ENCODE measurements around the gene RIMOC1. TPM values are rescaled to one million over a fixed set of nuclear protein-coding genes. Genes with fewer than 3 reads are reported as not detected.

RIMOC1 gene
- total and polyA plus RNA-seq, 2 experiments from 2014 or later = 14.2 to 29.3 TPM

DNA sequence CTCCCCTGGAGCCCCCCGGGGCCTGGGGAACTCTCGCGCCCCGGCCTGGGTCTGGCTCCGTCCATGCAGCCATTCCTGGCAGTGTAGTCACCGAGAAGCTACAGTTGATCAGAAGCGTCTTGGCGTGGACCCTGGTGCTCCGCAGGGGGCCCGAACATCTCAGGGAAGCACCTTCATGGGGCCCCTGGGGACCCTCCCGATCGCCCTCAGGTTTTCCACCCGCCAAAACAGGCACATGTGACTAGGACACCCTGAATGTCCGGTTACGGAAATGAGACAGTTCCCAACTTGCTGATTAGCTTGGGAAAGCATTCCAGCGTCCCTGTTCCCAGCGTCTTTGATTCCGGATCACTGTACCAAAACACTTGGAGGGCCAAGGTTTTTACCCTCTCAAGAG, 21.4 kb downstream of the RIMOC1 start:
- no peak for DNase-seq (ENCODE audit: low spot score)
- Histone ChIP-seq H3K9me3 (ENCODE audit: low read depth) (no peaks in the 10 kb centered on the region), H3K4me3 (peak overlapping the region; percentile 73), H3K27ac (peak overlapping the region; percentile 89), H3K4me1 (ENCODE audit: insufficient read depth) (peaks cover 6% of the 10 kb centered on the region), H3K4me2 (peak overlapping the region; percentile 95), H3K79me2 (no peaks in the 10 kb centered on the region), H2AFZ (peak overlapping the region; percentile 92), H3K9me2 (replicated peaks; ENCODE audit: insufficient read depth) (no peaks in the 10 kb centered on the region), H3K27me3 (no peaks in the 10 kb centered on the region), H3K36me3 (replicated peaks; ENCODE audit: insufficient read depth, low read depth) (no peaks in the 10 kb centered on the region), H4K20me1 (ENCODE audit: insufficient read depth, poor library complexity, severe bottlenecking) (no peaks in the 10 kb centered on the region)
- no peak for TF ChIP-seq EZH2phosphoT487 (IDR thresholded peaks at IDR 0.05; ENCODE audit: low read depth, severe bottlenecking, unreplicated experiment)
- no peak for TF ChIP-seq EZH2 (IDR thresholded peaks at IDR 0.05; ENCODE audit: borderline replicate concordance)
- TF ChIP-seq, protein P1, sequence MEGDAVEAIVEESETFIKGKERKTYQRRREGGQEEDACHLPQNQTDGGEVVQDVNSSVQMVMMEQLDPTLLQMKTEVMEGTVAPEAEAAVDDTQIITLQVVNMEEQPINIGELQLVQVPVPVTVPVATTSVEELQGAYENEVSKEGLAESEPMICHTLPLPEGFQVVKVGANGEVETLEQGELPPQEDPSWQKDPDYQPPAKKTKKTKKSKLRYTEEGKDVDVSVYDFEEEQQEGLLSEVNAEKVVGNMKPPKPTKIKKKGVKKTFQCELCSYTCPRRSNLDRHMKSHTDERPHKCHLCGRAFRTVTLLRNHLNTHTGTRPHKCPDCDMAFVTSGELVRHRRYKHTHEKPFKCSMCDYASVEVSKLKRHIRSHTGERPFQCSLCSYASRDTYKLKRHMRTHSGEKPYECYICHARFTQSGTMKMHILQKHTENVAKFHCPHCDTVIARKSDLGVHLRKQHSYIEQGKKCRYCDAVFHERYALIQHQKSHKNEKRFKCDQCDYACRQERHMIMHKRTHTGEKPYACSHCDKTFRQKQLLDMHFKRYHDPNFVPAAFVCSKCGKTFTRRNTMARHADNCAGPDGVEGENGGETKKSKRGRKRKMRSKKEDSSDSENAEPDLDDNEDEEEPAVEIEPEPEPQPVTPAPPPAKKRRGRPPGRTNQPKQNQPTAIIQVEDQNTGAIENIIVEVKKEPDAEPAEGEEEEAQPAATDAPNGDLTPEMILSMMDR (IDR thresholded peaks at IDR 0.05; ENCODE audit: poor library complexity) = no peak
- 20% methylated on average over 18 of the region's 18 CpGs for WGBS (ENCODE audit: low lambda C conversion rate, missing lambda C conversion rate)

DNA sequence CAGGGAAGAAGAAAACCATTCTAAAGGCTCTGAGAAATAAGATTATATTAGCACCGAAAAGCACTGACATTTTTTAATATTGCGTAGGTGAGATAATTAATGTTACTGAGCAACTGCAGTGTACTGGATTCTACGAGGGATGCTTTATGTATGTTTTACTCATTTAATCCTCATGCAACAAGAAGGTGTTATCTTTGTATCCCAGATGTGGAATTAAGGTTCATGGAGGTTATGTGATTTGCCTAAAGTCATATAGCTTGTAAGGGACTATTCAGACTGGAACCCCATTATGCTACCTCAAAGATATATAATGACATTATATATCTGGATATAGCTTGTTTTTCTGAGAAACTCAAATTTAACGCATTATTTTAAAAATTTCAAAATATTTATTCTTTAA, 23.5 kb downstream of the RIMOC1 start:
- no peak for DNase-seq (ENCODE audit: low spot score)
- H3K36me3 ChIP-seq (replicated peaks; ENCODE audit: insufficient read depth, low read depth) = no peaks in the 10 kb centered on the region
- no peaks in the 10 kb centered on the region for H4K20me1 ChIP-seq (ENCODE audit: insufficient read depth, poor library complexity, severe bottlenecking)
- no peaks in the 10 kb centered on the region for H3K9me3 ChIP-seq (ENCODE audit: low read depth)
- no peak overlapping the region for H2AFZ ChIP-seq
- no peaks in the 10 kb centered on the region for H3K79me2 ChIP-seq
- H3K4me2 ChIP-seq = no peak overlapping the region
- no peaks in the 10 kb centered on the region for H3K9me2 ChIP-seq (replicated peaks; ENCODE audit: insufficient read depth)
- H3K27me3 ChIP-seq = no peaks in the 10 kb centered on the region
- H3K27ac ChIP-seq = no peak overlapping the region
- H3K4me1 ChIP-seq (ENCODE audit: insufficient read depth) = peaks cover 6% of the 10 kb centered on the region
- TF ChIP-seq EZH2 (IDR thresholded peaks at IDR 0.05; ENCODE audit: borderline replicate concordance) (no peak), EZH2phosphoT487 (IDR thresholded peaks at IDR 0.05; ENCODE audit: low read depth, severe bottlenecking, unreplicated experiment) (no peak)
- TF ChIP-seq, protein P1 (IDR thresholded peaks at IDR 0.05; ENCODE audit: poor library complexity) = no peak
- 93% methylated on average over 4 of the region's 4 CpGs for WGBS (ENCODE audit: low lambda C conversion rate, missing lambda C conversion rate)
- H3K4me3 ChIP-seq = no peak overlapping the region

DNA sequence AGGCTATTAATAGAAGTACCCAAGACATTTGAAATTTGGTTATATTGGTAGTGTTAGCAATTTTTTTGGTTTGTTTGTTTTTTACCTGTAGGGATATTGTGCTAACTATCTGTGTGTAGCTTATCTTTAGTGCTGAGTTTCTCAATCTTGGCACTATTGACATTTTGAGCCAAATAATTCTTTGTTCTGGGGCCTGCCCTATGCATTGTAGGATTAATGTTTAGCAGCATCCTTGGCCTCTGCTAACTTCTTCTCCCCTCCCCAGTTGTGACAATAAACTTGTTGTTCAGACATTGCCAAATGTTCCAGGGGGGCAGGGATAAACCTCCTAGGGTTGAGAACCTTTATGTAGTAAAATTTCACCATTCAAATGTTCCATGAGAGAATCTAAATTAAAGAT, 24.9 kb downstream of the RIMOC1 start:
- H3K9me2 ChIP-seq (replicated peaks; ENCODE audit: insufficient read depth) = no peaks in the 10 kb centered on the region
- no peaks in the 10 kb centered on the region for H3K79me2 ChIP-seq
- H3K4me1 ChIP-seq (ENCODE audit: insufficient read depth) = peaks cover 6% of the 10 kb centered on the region
- no peaks in the 10 kb centered on the region for H3K27me3 ChIP-seq
- no peaks in the 10 kb centered on the region for H3K36me3 ChIP-seq (replicated peaks; ENCODE audit: insufficient read depth, low read depth)
- H3K4me2 ChIP-seq = no peak overlapping the region
- no peak overlapping the region for H3K27ac ChIP-seq
- TF ChIP-seq EZH2 (IDR thresholded peaks at IDR 0.05; ENCODE audit: borderline replicate concordance) = no peak
- TF ChIP-seq, protein P1 (IDR thresholded peaks at IDR 0.05; ENCODE audit: poor library complexity) = no peak
- H3K4me3 ChIP-seq = no peak overlapping the region
- no peaks in the 10 kb centered on the region for H4K20me1 ChIP-seq (ENCODE audit: insufficient read depth, poor library complexity, severe bottlenecking)
- DNase-seq (ENCODE audit: low spot score) = no peak
- H3K9me3 ChIP-seq (ENCODE audit: low read depth) = no peaks in the 10 kb centered on the region
- H2AFZ ChIP-seq = no peak overlapping the region

DNA sequence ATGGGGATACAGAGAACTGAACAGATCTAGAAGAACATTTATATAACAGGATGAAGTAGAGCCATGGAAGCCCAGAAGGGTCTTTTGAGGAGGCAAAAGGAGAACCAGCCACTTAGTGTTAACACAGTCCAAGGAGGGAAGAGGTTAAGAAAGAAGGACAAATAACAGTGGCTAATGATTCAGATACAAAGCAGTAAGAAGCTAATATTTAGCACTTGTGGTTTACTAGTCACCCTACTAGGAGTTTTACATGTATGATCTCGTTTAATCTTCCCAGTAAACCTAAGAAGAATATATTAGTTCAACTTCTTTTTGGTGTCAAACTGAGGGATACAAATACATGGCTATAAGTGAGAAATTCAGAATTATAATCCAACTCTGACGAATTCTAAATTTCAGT, 28.6 kb downstream of the RIMOC1 start:
- Histone ChIP-seq H3K4me1 (ENCODE audit: insufficient read depth) (no peaks in the 10 kb centered on the region), H2AFZ (no peak overlapping the region), H3K4me2 (no peak overlapping the region), H3K4me3 (no peak overlapping the region), H3K9me2 (replicated peaks; ENCODE audit: insufficient read depth) (no peaks in the 10 kb centered on the region), H3K9me3 (ENCODE audit: low read depth) (no peaks in the 10 kb centered on the region), H3K36me3 (replicated peaks; ENCODE audit: insufficient read depth, low read depth) (no peaks in the 10 kb centered on the region), H3K79me2 (no peaks in the 10 kb centered on the region), H3K27ac (no peak overlapping the region), H3K27me3 (no peaks in the 10 kb centered on the region), H4K20me1 (ENCODE audit: insufficient read depth, poor library complexity, severe bottlenecking) (no peaks in the 10 kb centered on the region)
- 95% methylated on average over 2 of the region's 2 CpGs for WGBS (ENCODE audit: low lambda C conversion rate, missing lambda C conversion rate)
- no peak for DNase-seq (ENCODE audit: low spot score)
- no peak for TF ChIP-seq EZH2 (IDR thresholded peaks at IDR 0.05; ENCODE audit: borderline replicate concordance)
- no peak for TF ChIP-seq EZH2phosphoT487 (IDR thresholded peaks at IDR 0.05; ENCODE audit: low read depth, severe bottlenecking, unreplicated experiment)
- TF ChIP-seq, protein P1 (IDR thresholded peaks at IDR 0.05; ENCODE audit: poor library complexity) = no peak

Data from hepatocyte (in vitro differentiated cells).